MCF 10A (cell line): Measurements from ENCODE around the gene RPS15. TPM values are rescaled to one million over a fixed set of nuclear protein-coding genes. Genes with fewer than 3 reads are reported as not detected.

Experiments
- BruUV-seq: library from RNA; stranded (reverse); fragments of 400-500 nt; replicated peaks from 2 replicates; lab custom pipeline; 2021; lab: Mats Ljungman, UMichigan
- CTCF ChIA-PET: fragments of 300-600 bp; sonication (Branson Sonifier 250); formaldehyde crosslinking; extraction: SDS; loops from one replicate; lab custom pipeline; 2021; ENCODE audit warnings: antibody characterized with exemption, inconsistent platforms; lab: Yijun Ruan, JAX
- POLR2A ChIA-PET: fragments of 300-600, 350-650 bp; sonication (Branson Sonifier 250); formaldehyde crosslinking; extraction: SDS; loops from one replicate; lab custom pipeline; 2020; ENCODE audit warnings: antibody characterized with exemption, inconsistent platforms; lab: Yijun Ruan, JAX
- DNase-seq: peaks from one replicate; pipeline ENCODE4 v3.0.0-alpha.2; 2018; ENCODE audit not compliant: unreplicated experiment
- H3K27ac Mint-ChIP-seq: one replicate; pipeline ENCODE4 v1.8.0; 2022; ENCODE audit warnings: mild to moderate bottlenecking, low read depth, mixed read lengths; ENCODE audit not compliant: unreplicated experiment
- H3K27me3 Mint-ChIP-seq: one replicate; pipeline ENCODE4 v1.8.0; 2022; ENCODE audit warnings: mixed read lengths; ENCODE audit not compliant: insufficient read depth, unreplicated experiment
- H3K36me3 Mint-ChIP-seq: one replicate; pipeline ENCODE4 v1.8.0; 2022; ENCODE audit warnings: mild to moderate bottlenecking, moderate library complexity, mixed read lengths; ENCODE audit not compliant: insufficient read depth, unreplicated experiment
- H3K4me1 Mint-ChIP-seq: one replicate; pipeline ENCODE4 v1.8.0; 2022; ENCODE audit warnings: mixed read lengths; ENCODE audit not compliant: insufficient read depth, unreplicated experiment
- H3K4me3 Mint-ChIP-seq: one replicate; pipeline ENCODE4 v1.8.0; 2022; ENCODE audit warnings: mild to moderate bottlenecking, moderate library complexity, mixed read lengths; ENCODE audit not compliant: unreplicated experiment
- H3K9me3 Mint-ChIP-seq: one replicate; pipeline ENCODE4 v1.8.0; 2022; ENCODE audit warnings: mixed read lengths; ENCODE audit not compliant: unreplicated experiment
- intact Hi-C: fragments of 100-400 bp; cut with micrococcal nuclease; formaldehyde crosslinking; loops from 2 replicates; pipeline ENCODE4 v1.14.1; 2022
- total RNA-seq: library from RNA; stranded (reverse); gene quantifications from 2 replicates; pipeline ENCODE4 v1.2.3, GENCODE V29; 2022
- TF ChIP-seq, protein P1 (sequence below): fragments of 200-600 bp; IDR thresholded peaks from one replicate; pipeline ENCODE4 v1.8.0; 2022; ENCODE audit warnings: antibody characterized with exemption, mild to moderate bottlenecking; ENCODE audit not compliant: unreplicated experiment

The RPS15 gene
- total RNA-seq, 1 experiment from 2014 or later = 1,168 TPM

DNA sequence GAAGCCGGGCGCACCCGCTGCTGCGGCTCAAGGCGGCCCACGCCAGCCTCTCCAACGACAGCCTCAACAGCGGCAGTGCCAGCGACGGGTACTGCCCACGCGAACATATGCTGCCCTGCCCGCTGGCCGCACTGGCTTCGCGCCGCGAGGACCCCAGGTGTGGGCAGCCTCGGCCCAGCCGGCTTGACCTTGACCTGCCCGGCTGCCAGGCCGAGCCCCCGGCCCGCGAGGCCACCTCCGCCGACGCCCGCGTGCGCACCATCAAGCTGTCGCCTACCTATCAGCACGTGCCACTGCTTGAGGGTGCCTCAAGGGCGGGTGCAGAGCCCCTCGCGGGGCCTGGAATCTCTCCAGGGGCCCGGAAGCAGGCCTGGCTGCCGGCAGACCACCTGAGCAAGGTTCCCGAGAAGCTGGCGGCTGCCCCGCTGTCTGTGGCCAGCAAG lies 27.8 kb downstream of the RPS15 start:
- TF ChIP-seq, protein P1, sequence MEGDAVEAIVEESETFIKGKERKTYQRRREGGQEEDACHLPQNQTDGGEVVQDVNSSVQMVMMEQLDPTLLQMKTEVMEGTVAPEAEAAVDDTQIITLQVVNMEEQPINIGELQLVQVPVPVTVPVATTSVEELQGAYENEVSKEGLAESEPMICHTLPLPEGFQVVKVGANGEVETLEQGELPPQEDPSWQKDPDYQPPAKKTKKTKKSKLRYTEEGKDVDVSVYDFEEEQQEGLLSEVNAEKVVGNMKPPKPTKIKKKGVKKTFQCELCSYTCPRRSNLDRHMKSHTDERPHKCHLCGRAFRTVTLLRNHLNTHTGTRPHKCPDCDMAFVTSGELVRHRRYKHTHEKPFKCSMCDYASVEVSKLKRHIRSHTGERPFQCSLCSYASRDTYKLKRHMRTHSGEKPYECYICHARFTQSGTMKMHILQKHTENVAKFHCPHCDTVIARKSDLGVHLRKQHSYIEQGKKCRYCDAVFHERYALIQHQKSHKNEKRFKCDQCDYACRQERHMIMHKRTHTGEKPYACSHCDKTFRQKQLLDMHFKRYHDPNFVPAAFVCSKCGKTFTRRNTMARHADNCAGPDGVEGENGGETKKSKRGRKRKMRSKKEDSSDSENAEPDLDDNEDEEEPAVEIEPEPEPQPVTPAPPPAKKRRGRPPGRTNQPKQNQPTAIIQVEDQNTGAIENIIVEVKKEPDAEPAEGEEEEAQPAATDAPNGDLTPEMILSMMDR = no peak

DNA sequence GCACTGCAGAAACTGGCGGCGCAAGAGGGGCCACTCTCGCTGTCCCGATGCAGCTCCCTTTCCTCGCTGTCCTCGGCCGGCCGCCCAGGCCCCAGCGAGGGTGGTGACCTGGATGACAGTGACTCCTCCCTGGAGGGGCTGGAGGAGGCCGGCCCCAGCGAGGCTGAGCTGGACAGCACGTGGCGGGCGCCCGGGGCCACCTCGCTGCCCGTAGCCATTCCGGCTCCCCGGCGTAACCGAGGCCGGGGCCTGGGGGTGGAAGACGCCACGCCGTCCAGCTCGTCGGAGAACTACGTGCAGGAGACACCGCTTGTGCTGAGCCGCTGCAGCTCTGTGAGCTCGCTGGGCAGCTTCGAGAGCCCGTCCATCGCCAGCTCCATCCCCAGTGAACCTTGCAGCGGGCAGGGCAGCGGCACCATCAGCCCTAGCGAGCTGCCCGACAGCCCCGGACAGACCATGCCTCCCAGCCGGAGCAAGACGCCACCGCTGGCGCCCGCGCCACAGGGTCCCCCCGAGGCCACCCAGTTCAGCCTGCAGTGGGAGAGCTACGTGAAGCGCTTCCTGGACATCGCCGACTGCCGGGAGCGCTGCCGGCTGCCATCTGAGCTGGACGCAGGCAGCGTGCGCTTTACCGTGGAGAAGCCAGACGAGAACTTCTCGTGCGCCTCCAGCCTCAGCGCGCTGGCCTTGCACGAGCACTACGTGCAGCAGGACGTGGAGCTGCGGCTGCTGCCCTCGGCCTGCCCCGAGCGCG lies 28.4 kb downstream of the RPS15 start:
- CTCF ChIA-PET = interaction anchor here (0.8 to 1.2 kb wide), 3 partner anchors 8 to 21 kb away, joined by 3 to 4 read pairs (median 3); no protein-coding TSS in a partner anchor
- POLR2A ChIA-PET = interaction anchor here (0.6 to 1.2 kb wide), 3 partner anchors 8 to 126 kb away, joined by 3 to 4 read pairs (median 3); partner anchors contain the start of gene MBD3
- intact Hi-C loops = no loop called here
- Mint-ChIP-seq H3K36me3 (peaks cover 12% of the 10 kb centered on the region), H3K27me3 (no peaks in the 10 kb centered on the region), H3K4me3 (no peak overlapping the region), H3K27ac (no peak overlapping the region), H3K9me3 (no peaks in the 10 kb centered on the region), H3K4me1 (no peaks in the 10 kb centered on the region)
- BruUV-seq = no TSS peak
- TF ChIP-seq, protein P1 = no peak
- no peak for DNase-seq

More for the DNA sequence above, 27.8 kb downstream of the RPS15 start:
- ChIA-PET POLR2A (interaction anchor here (0.6 to 1.2 kb wide), 3 partner anchors 12 to 127 kb away, joined by 3 to 5 read pairs (median 4); partner anchors contain the start of gene MBD3), CTCF (interaction anchor here (0.5 to 1.2 kb wide), 5 partner anchors 8 to 22 kb away, joined by 3 to 4 read pairs (median 3); no protein-coding TSS in a partner anchor)
- DNase-seq = no peak
- Mint-ChIP-seq H3K27me3 (no peaks in the 10 kb centered on the region), H3K4me1 (no peaks in the 10 kb centered on the region), H3K36me3 (peaks cover 12% of the 10 kb centered on the region), H3K9me3 (no peaks in the 10 kb centered on the region), H3K4me3 (no peak overlapping the region), H3K27ac (no peak overlapping the region)
- intact Hi-C loops = no loop called here
- BruUV-seq = no TSS peak

- Mint-ChIP-seq H3K9me3 (no peaks in the 10 kb centered on the region), H3K4me3 (no peak overlapping the region), H3K27me3 (no peaks in the 10 kb centered on the region), H3K4me1 (no peaks in the 10 kb centered on the region), H3K27ac (no peak overlapping the region), H3K36me3 (peaks cover 12% of the 10 kb centered on the region)
- CTCF ChIA-PET = interaction anchor here (1.1 kb wide), 1 partner anchor 22 kb away, joined by 4 read pairs; no protein-coding TSS in a partner anchor
- intact Hi-C loops = no loop called here
- DNase-seq = no peak
- no TSS peak for BruUV-seq
- TF ChIP-seq, protein P1 = no peak
- POLR2A ChIA-PET = interaction anchor here (0.8 kb wide), 1 partner anchor 9 kb away, joined by 3 read pairs; no protein-coding TSS in a partner anchor
Observed at GRCh38 chr19:1467215-1467489, 29.0 kb downstream of the RPS15 start.

- Mint-ChIP-seq H3K9me3 (no peaks in the 10 kb centered on the region), H3K27me3 (no peaks in the 10 kb centered on the region), H3K27ac (no peak overlapping the region), H3K4me1 (no peaks in the 10 kb centered on the region), H3K36me3 (peaks cover 12% of the 10 kb centered on the region), H3K4me3 (no peak overlapping the region)
- TF ChIP-seq, protein P1 = no peak
- no peak for DNase-seq
- ChIA-PET POLR2A (interaction anchor here (0.8 kb wide), 1 partner anchor 9 kb away, joined by 3 read pairs; no protein-coding TSS in a partner anchor), CTCF (interaction anchor here (1.1 kb wide), 1 partner anchor 22 kb away, joined by 4 read pairs; no protein-coding TSS in a partner anchor)
- BruUV-seq = no TSS peak
- intact Hi-C loops = no loop called here
Observed at GRCh38 chr19:1467490-1468273, 29.5 kb downstream of the RPS15 start.
